Neural crest cell (in vitro differentiated cells): ENCODE data around the gene PACSIN1. TPM values are rescaled to one million over a fixed set of nuclear protein-coding genes. Genes with fewer than 3 reads are reported as not detected.

Experiments used
- DNase-seq: peaks from one replicate; pipeline ENCODE4 v3.0.0; 2021; ENCODE audit warnings: low read depth, mixed read lengths, low spot score
- H3K27ac Mint-ChIP-seq: one replicate; pipeline ENCODE4 v1.8.0; 2021; ENCODE audit warnings: mild to moderate bottlenecking, mixed read lengths; ENCODE audit not compliant: unreplicated experiment
- H3K27me3 Mint-ChIP-seq: 2 replicates; pipeline ENCODE4 v1.8.0; 2021; ENCODE audit warnings: low read depth, mild to moderate bottlenecking, mixed read lengths
- H3K36me3 Mint-ChIP-seq: 2 replicates; pipeline ENCODE4 v1.8.0; 2021; ENCODE audit warnings: low read depth, mild to moderate bottlenecking, mixed read lengths
- H3K4me1 Mint-ChIP-seq: 2 replicates; pipeline ENCODE4 v1.8.0; 2021; ENCODE audit warnings: mixed read lengths
- H3K4me3 Mint-ChIP-seq: one replicate; pipeline ENCODE4 v1.8.0; 2021; ENCODE audit warnings: mild to moderate bottlenecking, mixed read lengths
- H3K9me3 Mint-ChIP-seq: 2 replicates; pipeline ENCODE4 v1.8.0; 2021; ENCODE audit warnings: mixed read lengths
- total RNA-seq: library from RNA; stranded (reverse); gene quantifications from 2 replicates; pipeline ENCODE4 v1.2.1, GENCODE V29; 2021
- TF ChIP-seq, protein P1 (sequence below): fragments of 200-600 bp; sonication (generic); conservative IDR thresholded peaks from 2 replicates; pipeline ENCODE4 v1.5.0; 2021; ENCODE audit warnings: antibody characterized with exemption, mild to moderate bottlenecking

Gene PACSIN1
- total RNA-seq, 1 donor from 2014 or later: 0.44 TPM

DNA sequence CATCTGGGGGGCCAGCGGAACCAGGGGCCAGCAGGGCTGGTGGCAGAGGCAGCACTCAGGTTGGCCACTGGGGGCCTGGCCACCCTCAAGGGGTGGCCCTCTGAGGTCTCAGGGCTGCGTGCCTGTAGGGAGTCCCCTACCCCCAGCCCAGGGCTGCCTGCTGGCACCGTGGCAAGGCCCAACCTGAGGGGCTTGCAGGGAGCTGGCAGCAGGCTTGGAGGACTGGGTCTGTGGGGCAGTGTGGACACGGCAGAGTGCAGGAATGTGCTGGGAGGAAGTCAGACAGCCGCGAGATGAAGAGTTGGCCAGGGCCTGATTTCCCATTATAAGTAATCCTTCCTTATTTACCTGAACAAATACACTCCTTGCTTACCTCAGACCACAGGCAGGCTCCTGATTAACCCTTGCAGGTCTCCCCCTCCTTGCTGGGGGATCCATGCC is 90.2 kb downstream of the PACSIN1 start, which contains the start of gene SPDEF:
SPDEF (minus strand) TSS at position 299 of the 441 bp plus-strand sequence. CDS start 11,874 bp downstream, outside the sequence.
- Mint-ChIP-seq H3K4me1 (peaks cover 20% of the 10 kb centered on the region), H3K27me3 (no peaks in the 10 kb centered on the region), H3K27ac (no peak within 1 kb of the TSS), H3K4me3 (no peak within 1 kb of the TSS), H3K36me3 (no peaks in the 10 kb centered on the region), H3K9me3 (peaks cover 2% of the 10 kb centered on the region)
- TF ChIP-seq, protein P1, sequence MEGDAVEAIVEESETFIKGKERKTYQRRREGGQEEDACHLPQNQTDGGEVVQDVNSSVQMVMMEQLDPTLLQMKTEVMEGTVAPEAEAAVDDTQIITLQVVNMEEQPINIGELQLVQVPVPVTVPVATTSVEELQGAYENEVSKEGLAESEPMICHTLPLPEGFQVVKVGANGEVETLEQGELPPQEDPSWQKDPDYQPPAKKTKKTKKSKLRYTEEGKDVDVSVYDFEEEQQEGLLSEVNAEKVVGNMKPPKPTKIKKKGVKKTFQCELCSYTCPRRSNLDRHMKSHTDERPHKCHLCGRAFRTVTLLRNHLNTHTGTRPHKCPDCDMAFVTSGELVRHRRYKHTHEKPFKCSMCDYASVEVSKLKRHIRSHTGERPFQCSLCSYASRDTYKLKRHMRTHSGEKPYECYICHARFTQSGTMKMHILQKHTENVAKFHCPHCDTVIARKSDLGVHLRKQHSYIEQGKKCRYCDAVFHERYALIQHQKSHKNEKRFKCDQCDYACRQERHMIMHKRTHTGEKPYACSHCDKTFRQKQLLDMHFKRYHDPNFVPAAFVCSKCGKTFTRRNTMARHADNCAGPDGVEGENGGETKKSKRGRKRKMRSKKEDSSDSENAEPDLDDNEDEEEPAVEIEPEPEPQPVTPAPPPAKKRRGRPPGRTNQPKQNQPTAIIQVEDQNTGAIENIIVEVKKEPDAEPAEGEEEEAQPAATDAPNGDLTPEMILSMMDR: no peak
- no peak for DNase-seq

- Mint-ChIP-seq H3K27ac (no peak overlapping the region), H3K36me3 (no peaks in the 10 kb centered on the region), H3K27me3 (no peaks in the 10 kb centered on the region), H3K9me3 (peaks cover 2% of the 10 kb centered on the region), H3K4me1 (peaks cover 20% of the 10 kb centered on the region), H3K4me3 (no peak overlapping the region)
- TF ChIP-seq, protein P1: no peak
- DNase-seq: no peak
Observed at GRCh38 chr6:34556493-34556892, 90.6 kb downstream of the PACSIN1 start.

DNA sequence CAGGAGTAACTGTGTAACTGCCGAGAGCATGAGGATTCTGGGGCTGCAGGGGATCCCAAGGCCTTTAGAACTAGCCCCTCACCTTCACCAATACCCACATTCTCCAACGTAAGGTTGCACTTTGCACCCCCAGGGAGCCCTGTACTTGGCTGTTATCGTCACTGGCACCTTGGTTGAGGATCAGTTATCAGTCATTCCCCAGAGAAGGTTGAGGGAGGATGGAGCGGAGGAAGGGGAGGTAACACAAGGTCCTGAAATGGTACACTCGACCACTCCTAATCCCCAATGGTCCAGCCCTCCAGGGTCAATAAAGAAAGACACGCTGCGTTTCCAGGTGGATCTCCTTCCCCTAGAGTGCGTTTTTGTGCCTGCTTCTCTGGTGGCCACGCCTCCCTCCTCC is 91.4 kb downstream of the PACSIN1 start:
- Mint-ChIP-seq H3K36me3 (no peaks in the 10 kb centered on the region), H3K4me1 (peaks cover 17% of the 10 kb centered on the region), H3K27ac (no peak overlapping the region), H3K9me3 (peaks cover 2% of the 10 kb centered on the region), H3K4me3 (no peak overlapping the region), H3K27me3 (no peaks in the 10 kb centered on the region)
- DNase-seq: no peak
- TF ChIP-seq, protein P1: no peak

GRCh38 chr6:34558172-34558714 is 92.4 kb downstream of the PACSIN1 start:
- no peaks in the 10 kb centered on the region for H3K36me3 Mint-ChIP-seq
- H3K4me1 Mint-ChIP-seq: peaks cover 13% of the 10 kb centered on the region
- peaks cover 2% of the 10 kb centered on the region for H3K9me3 Mint-ChIP-seq
- H3K27me3 Mint-ChIP-seq: no peaks in the 10 kb centered on the region
- TF ChIP-seq, protein P1: no peak
- H3K4me3 Mint-ChIP-seq: no peak overlapping the region
- no peak overlapping the region for H3K27ac Mint-ChIP-seq
- no peak for DNase-seq

- H3K27me3 Mint-ChIP-seq: no peaks in the 10 kb centered on the region
- TF ChIP-seq, protein P1: no peak
- H3K4me1 Mint-ChIP-seq: peaks cover 13% of the 10 kb centered on the region
- H3K4me3 Mint-ChIP-seq: no peak overlapping the region
- DNase-seq: no peak
- no peaks in the 10 kb centered on the region for H3K36me3 Mint-ChIP-seq
- peaks cover 2% of the 10 kb centered on the region for H3K9me3 Mint-ChIP-seq
- peak overlapping the region; percentile 88 for H3K27ac Mint-ChIP-seq
Observed at GRCh38 chr6:34559651-34560365, 93.9 kb downstream of the PACSIN1 start.
